SK-N-SH treated with all-trans-retinoic acid at 6 μM for 48 hours (cell line): ENCODE results near the gene CASP3.

Experiments used
- ATAC-seq: fragments of 200-7000 bp; cut with Tn5 transposase; 3 replicates; pipeline ENCODE4 v1.9.1; 2020; ENCODE audit warnings: mild to moderate bottlenecking, moderate library complexity
- BACH2 ChIP-seq: fragments of 250-450 bp; sonication (Bioruptor Pico); IDR thresholded peaks from 2 replicates; pipeline ENCODE4 v1.9.0; 2021; ENCODE audit warnings: mild to moderate bottlenecking, borderline replicate concordance
- CSDC2 ChIP-seq: fragments of 250-450 bp; sonication (Bioruptor Pico); IDR thresholded peaks from 2 replicates; pipeline ENCODE4 v1.5.0; 2020; ENCODE audit warnings: mild to moderate bottlenecking, moderate library complexity
- ESRRG ChIP-seq: fragments of 250-450 bp; sonication (Bioruptor Pico); IDR thresholded peaks from 2 replicates; pipeline ENCODE4 v1.6.1; 2021; ENCODE audit warnings: mild to moderate bottlenecking
- GLIS3 ChIP-seq: fragments of 250-450 bp; sonication (Bioruptor Pico); IDR thresholded peaks from 2 replicates; pipeline ENCODE4 v1.5.0; 2020; ENCODE audit warnings: mild to moderate bottlenecking, moderate library complexity
- ISL1 ChIP-seq: fragments of 250-450 bp; sonication (Bioruptor Pico); IDR thresholded peaks from 2 replicates; pipeline ENCODE4 v2.1.2; 2022; ENCODE audit warnings: mild to moderate bottlenecking, moderate library complexity
- OSR1 ChIP-seq: fragments of 250-450 bp; sonication (Bioruptor Pico); IDR thresholded peaks from 2 replicates; pipeline ENCODE4 v1.8.0; 2022; ENCODE audit warnings: moderate library complexity, mild to moderate bottlenecking, inconsistent platforms
- PPARA ChIP-seq: fragments of 250-450 bp; sonication (Bioruptor Pico); IDR thresholded peaks from 2 replicates; pipeline ENCODE4 v1.5.0; 2020; ENCODE audit warnings: mild to moderate bottlenecking, borderline replicate concordance
- SNAI2 ChIP-seq: fragments of 250-450 bp; sonication (Bioruptor Pico); IDR thresholded peaks from 2 replicates; pipeline ENCODE4 v1.5.0; 2020; ENCODE audit warnings: mild to moderate bottlenecking, moderate library complexity
- TCF4 ChIP-seq: fragments of 250-450 bp; sonication (Bioruptor Pico); IDR thresholded peaks from 2 replicates; pipeline ENCODE4 v1.8.0; 2021; ENCODE audit warnings: mild to moderate bottlenecking, moderate library complexity, borderline replicate concordance
- TOX ChIP-seq: fragments of 250-450 bp; sonication (Bioruptor Pico); IDR thresholded peaks from 2 replicates; pipeline ENCODE4 v1.8.0; 2021; ENCODE audit warnings: mild to moderate bottlenecking, moderate library complexity, borderline replicate concordance
- ZFP3 ChIP-seq: fragments of 250-450 bp; sonication (Bioruptor Pico); IDR thresholded peaks from 2 replicates; pipeline ENCODE4 v1.5.0; 2020; ENCODE audit warnings: mild to moderate bottlenecking, moderate library complexity
- ZFP30 ChIP-seq: fragments of 450-650 bp; formaldehyde crosslinking; IDR thresholded peaks from 2 replicates; pipeline ENCODE4 v1.5.0; 2022; ENCODE audit warnings: mild to moderate bottlenecking, moderate library complexity
- ZNF565 ChIP-seq: fragments of 450-650 bp; formaldehyde crosslinking; conservative IDR thresholded peaks from 2 replicates; pipeline ENCODE4 v1.5.0; 2020; ENCODE audit warnings: low read depth, mild to moderate bottlenecking, moderate library complexity
- ZNF70 ChIP-seq: fragments of 450-650 bp; formaldehyde crosslinking; IDR thresholded peaks from 2 replicates; pipeline ENCODE4 v1.5.0; 2020; ENCODE audit warnings: mild to moderate bottlenecking, moderate library complexity
- ZNF8 ChIP-seq: fragments of 450-650 bp; formaldehyde crosslinking; IDR thresholded peaks from 2 replicates; pipeline ENCODE4 v1.5.0; 2020; ENCODE audit warnings: mild to moderate bottlenecking, moderate library complexity
- TF ChIP-seq, protein P1 (sequence below): fragments of 250-450 bp; sonication (Bioruptor Pico); IDR thresholded peaks from 2 replicates; pipeline ENCODE4 v1.5.1; 2021; ENCODE audit warnings: mild to moderate bottlenecking, moderate library complexity
- TF ChIP-seq, protein P2 (sequence below): fragments of 250-450 bp; sonication (Bioruptor Pico); IDR thresholded peaks from 2 replicates; pipeline ENCODE4 v1.8.0; 2021; ENCODE audit warnings: low read depth, mild to moderate bottlenecking, moderate library complexity, borderline replicate concordance
- TF ChIP-seq, protein P3 (sequence below): fragments of 250-450 bp; sonication (Bioruptor Pico); IDR thresholded peaks from 2 replicates; pipeline ENCODE4 v1.5.0; 2020; ENCODE audit warnings: mild to moderate bottlenecking, moderate library complexity
- TF ChIP-seq, protein P4 (sequence below): fragments of 250-450 bp; sonication (Bioruptor Pico); IDR thresholded peaks from 2 replicates; pipeline ENCODE4 v1.8.0; 2020; ENCODE audit warnings: mild to moderate bottlenecking, moderate library complexity, borderline replicate concordance

Gene CASP3

DNA sequence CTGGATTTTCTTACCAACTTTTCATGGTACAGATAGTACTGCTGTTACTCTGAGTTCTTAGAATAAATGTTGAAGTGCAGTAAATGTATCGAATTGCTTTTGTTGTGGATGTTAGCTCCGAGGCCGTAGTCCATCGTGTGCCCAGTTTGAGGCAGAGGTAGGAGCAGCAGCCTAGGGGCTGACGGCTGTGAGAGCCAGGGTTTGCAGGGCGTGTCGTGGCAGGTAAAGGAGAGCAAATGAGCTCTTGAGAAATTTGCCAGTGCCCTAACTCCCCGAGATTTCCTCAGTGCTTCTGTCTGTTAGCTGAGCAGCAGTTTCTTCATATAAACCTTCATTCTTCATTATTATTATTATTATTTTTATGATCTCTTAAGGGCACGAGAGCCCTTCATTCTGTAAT, 21.9 kb upstream of the CASP3 start:
- no peak for TF ChIP-seq TOX (CRISPR knock-in tag)
- TF ChIP-seq PPARA: no peak
- TF ChIP-seq, protein P1, sequence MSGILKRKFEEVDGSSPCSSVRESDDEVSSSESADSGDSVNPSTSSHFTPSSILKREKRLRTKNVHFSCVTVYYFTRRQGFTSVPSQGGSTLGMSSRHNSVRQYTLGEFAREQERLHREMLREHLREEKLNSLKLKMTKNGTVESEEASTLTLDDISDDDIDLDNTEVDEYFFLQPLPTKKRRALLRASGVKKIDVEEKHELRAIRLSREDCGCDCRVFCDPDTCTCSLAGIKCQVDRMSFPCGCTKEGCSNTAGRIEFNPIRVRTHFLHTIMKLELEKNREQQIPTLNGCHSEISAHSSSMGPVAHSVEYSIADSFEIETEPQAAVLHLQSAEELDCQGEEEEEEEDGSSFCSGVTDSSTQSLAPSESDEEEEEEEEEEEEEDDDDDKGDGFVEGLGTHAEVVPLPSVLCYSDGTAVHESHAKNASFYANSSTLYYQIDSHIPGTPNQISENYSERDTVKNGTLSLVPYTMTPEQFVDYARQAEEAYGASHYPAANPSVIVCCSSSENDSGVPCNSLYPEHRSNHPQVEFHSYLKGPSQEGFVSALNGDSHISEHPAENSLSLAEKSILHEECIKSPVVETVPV (CRISPR knock-in tag): no peak
- TF ChIP-seq, protein P2, sequence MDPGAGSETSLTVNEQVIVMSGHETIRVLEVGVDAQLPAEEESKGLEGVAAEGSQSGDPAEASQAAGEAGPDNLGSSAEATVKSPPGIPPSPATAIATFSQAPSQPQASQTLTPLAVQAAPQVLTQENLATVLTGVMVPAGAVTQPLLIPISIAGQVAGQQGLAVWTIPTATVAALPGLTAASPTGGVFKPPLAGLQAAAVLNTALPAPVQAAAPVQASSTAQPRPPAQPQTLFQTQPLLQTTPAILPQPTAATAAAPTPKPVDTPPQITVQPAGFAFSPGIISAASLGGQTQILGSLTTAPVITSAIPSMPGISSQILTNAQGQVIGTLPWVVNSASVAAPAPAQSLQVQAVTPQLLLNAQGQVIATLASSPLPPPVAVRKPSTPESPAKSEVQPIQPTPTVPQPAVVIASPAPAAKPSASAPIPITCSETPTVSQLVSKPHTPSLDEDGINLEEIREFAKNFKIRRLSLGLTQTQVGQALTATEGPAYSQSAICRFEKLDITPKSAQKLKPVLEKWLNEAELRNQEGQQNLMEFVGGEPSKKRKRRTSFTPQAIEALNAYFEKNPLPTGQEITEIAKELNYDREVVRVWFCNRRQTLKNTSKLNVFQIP (CRISPR knock-in tag): no peak
- no peak for TF ChIP-seq ZNF565
- no peak for TF ChIP-seq CSDC2 (CRISPR knock-in tag)
- no peak for TF ChIP-seq ZNF70 (CRISPR knock-in tag)
- TF ChIP-seq, protein P3, sequence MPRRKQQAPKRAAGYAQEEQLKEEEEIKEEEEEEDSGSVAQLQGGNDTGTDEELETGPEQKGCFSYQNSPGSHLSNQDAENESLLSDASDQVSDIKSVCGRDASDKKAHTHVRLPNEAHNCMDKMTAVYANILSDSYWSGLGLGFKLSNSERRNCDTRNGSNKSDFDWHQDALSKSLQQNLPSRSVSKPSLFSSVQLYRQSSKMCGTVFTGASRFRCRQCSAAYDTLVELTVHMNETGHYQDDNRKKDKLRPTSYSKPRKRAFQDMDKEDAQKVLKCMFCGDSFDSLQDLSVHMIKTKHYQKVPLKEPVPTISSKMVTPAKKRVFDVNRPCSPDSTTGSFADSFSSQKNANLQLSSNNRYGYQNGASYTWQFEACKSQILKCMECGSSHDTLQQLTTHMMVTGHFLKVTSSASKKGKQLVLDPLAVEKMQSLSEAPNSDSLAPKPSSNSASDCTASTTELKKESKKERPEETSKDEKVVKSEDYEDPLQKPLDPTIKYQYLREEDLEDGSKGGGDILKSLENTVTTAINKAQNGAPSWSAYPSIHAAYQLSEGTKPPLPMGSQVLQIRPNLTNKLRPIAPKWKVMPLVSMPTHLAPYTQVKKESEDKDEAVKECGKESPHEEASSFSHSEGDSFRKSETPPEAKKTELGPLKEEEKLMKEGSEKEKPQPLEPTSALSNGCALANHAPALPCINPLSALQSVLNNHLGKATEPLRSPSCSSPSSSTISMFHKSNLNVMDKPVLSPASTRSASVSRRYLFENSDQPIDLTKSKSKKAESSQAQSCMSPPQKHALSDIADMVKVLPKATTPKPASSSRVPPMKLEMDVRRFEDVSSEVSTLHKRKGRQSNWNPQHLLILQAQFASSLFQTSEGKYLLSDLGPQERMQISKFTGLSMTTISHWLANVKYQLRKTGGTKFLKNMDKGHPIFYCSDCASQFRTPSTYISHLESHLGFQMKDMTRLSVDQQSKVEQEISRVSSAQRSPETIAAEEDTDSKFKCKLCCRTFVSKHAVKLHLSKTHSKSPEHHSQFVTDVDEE: no peak
- no peak for ATAC-seq

DNA sequence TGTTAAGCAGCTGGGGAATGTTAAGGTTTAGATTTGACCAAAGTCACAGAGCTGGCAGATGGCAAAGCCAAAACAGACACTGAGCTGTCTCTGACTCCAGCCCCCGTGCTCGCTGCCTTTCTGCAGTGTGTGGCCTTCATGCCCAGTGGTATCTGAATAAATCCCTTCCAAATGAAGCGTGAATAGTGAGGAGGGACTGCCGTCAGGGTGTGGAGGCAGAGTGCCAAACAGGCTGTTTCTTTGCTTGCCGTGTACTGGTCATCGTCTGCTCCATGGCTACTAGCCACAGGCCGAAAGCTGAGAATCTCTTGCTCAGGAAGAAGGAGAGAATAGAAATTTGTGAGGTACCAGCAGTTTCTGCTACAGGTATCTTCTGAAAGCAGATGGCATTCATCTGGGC, 20.0 kb upstream of the CASP3 start:
- TF ChIP-seq OSR1 (no peak), TOX (CRISPR knock-in tag) (no peak), ESRRG (CRISPR knock-in tag) (no peak), GLIS3 (CRISPR knock-in tag) (no peak), SNAI2 (no peak)
- ATAC-seq: no peak

DNA sequence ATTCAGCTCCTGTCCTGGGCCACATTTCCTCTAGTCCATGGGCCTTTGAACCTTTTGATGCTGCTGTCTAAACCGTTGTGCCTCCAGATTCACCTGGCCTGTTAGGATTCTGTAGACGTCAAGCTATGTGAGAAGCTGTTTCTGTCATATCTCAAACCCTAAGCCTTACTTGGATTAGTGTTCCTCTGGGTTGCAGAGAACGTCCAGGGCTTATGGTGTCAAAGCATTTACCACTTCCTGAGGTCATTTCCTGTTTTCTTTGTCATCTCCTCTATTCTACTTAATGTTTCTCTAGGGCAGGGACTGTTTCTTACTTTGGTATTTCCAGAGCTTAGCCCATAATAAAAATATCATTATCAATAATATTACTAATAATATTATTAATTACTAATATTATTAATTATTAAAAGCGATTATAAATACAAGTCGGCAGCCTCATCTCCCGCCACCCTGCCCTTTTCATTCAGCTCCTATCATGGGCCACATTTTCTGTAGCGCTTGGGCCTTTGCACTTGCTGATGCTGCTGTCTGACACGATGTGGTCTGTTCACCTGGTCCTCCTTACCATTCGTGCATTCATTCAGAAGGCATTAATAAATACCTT, 19.4 kb upstream of the CASP3 start:
- ATAC-seq: no peak
- TF ChIP-seq SNAI2: no peak
- no peak for TF ChIP-seq CSDC2 (CRISPR knock-in tag)

DNA sequence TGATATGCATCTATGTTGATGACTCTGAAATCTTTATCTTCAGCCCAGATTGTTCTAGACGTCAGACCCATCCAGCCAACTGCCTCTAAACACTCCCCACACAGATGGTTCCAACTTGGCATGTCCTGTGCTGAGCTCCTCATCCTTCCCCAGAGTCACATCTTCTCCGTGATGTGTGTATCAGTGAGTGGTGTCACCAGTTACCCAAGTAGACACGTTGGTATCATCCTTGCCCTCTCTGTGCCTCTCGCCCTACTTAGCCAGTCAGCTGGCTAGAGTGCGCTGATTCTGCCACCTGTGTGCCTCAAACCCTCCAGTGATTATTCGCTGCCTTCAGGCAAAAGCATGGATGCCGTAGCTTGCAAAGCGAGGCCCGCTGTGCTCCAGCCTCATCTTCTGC, 18.8 kb upstream of the CASP3 start:
- ATAC-seq: no peak
- TF ChIP-seq, protein P2 (CRISPR knock-in tag): no peak
- no peak for TF ChIP-seq ZNF8
- TF ChIP-seq, protein P4, sequence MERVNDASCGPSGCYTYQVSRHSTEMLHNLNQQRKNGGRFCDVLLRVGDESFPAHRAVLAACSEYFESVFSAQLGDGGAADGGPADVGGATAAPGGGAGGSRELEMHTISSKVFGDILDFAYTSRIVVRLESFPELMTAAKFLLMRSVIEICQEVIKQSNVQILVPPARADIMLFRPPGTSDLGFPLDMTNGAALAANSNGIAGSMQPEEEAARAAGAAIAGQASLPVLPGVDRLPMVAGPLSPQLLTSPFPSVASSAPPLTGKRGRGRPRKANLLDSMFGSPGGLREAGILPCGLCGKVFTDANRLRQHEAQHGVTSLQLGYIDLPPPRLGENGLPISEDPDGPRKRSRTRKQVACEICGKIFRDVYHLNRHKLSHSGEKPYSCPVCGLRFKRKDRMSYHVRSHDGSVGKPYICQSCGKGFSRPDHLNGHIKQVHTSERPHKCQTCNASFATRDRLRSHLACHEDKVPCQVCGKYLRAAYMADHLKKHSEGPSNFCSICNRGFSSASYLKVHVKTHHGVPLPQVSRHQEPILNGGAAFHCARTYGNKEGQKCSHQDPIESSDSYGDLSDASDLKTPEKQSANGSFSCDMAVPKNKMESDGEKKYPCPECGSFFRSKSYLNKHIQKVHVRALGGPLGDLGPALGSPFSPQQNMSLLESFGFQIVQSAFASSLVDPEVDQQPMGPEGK (CRISPR knock-in tag): no peak
- TF ChIP-seq TCF4 (CRISPR knock-in tag): no peak
- TF ChIP-seq OSR1: no peak
- TF ChIP-seq CSDC2 (CRISPR knock-in tag): no peak
- TF ChIP-seq ISL1 (CRISPR knock-in tag): no peak
- TF ChIP-seq, protein P1 (CRISPR knock-in tag): no peak
- TF ChIP-seq ZFP3 (CRISPR knock-in tag): no peak
- no peak for TF ChIP-seq ESRRG (CRISPR knock-in tag)
- TF ChIP-seq BACH2 (CRISPR knock-in tag): no peak
- no peak for TF ChIP-seq ZNF70 (CRISPR knock-in tag)
- TF ChIP-seq ZNF565: no peak
- no peak for TF ChIP-seq ZFP30 (CRISPR knock-in tag)
- no peak for TF ChIP-seq GLIS3 (CRISPR knock-in tag)
- no peak for TF ChIP-seq SNAI2
- no peak for TF ChIP-seq TOX (CRISPR knock-in tag)
- TF ChIP-seq, protein P3: no peak
- TF ChIP-seq PPARA: no peak
